Brain pericyte (primary cell): ENCODE results near the gene CCDC175.

Experiments used
- DNase-seq: peaks from one replicate; pipeline ENCODE4 v3.0.0-alpha.2; 2012; ENCODE audit warnings: low read depth, low spot score

CCDC175 gene

GRCh38 chr14:59540852-59541251, 35.8 kb downstream of the CCDC175 start:
- no peak for DNase-seq

- DNase-seq, result no peak
These were observed 37.7 kb downstream of the CCDC175 start for GRCh38 chr14:59538936-59539335.

- DNase-seq, result no peak
These were observed 39.1 kb downstream of the CCDC175 start for GRCh38 chr14:59537476-59537875.

GRCh38 chr14:59534361-59534987, 42.1 kb downstream of the CCDC175 start:
- DNase-seq, result no peak

- no peak for DNase-seq
These were observed 44.2 kb downstream of the CCDC175 start for GRCh38 chr14:59532419-59532818.

GRCh38 chr14:59530349-59530748, 46.3 kb downstream of the CCDC175 start:
- no peak for DNase-seq

GRCh38 chr14:59529189-59529588, 47.4 kb downstream of the CCDC175 start:
- no peak for DNase-seq

- DNase-seq, result no peak
These were observed 56.4 kb downstream of the CCDC175 start for GRCh38 chr14:59520224-59520623.

- DNase-seq, result no peak
These were observed 64.6 kb downstream of the CCDC175 start for GRCh38 chr14:59511916-59512575.

- DNase-seq, result no peak
These were observed 65.6 kb downstream of the CCDC175 start for GRCh38 chr14:59510966-59511365.

- no peak for DNase-seq
These were observed 66.6 kb downstream of the CCDC175 start for GRCh38 chr14:59510001-59510400.

GRCh38 chr14:59509101-59509500, 67.5 kb downstream of the CCDC175 start:
- no peak for DNase-seq

GRCh38 chr14:59507752-59508103, 68.9 kb downstream of the CCDC175 start:
- DNase-seq, result no peak

- DNase-seq, result no peak
These were observed 69.4 kb downstream of the CCDC175 start for GRCh38 chr14:59507063-59507751.

GRCh38 chr14:59503256-59503655, 73.4 kb downstream of the CCDC175 start:
- DNase-seq, result no peak

- DNase-seq, result no peak
These were observed 75.9 kb downstream of the CCDC175 start for GRCh38 chr14:59500732-59501131.

- no peak for DNase-seq
These were observed 84.2 kb downstream of the CCDC175 start for GRCh38 chr14:59492384-59492783.

GRCh38 chr14:59490756-59491155, 85.9 kb downstream of the CCDC175 start:
- DNase-seq, result no peak

GRCh38 chr14:59484639-59485175, 91.9 kb downstream of the CCDC175 start:
- DNase-seq, result no peak

GRCh38 chr14:59483819-59484638, 92.6 kb downstream of the CCDC175 start, which contains the start of the genes JKAMP and L3HYPDH:
Gene JKAMP, plus strand, starts transcription at chr14:59484517. Its CDS starts 73 bp downstream, at chr14:59484590.
Gene L3HYPDH, minus strand, starts transcription at chr14:59484408. Its CDS starts 92 bp downstream, at chr14:59484316.
- peak; percentile 83 for DNase-seq

GRCh38 chr14:59483363-59483762, 93.2 kb downstream of the CCDC175 start:
- DNase-seq, result no peak
